Upper lobe of right lung (tissue), 1 donor: Measurements from ENCODE around the gene UIMC1. TPM values are rescaled to one million over a fixed set of nuclear protein-coding genes. Genes with fewer than 3 reads are reported as not detected.

Source experiments
- ATAC-seq: fragments of 200-7000 bp; cut with Tn5 transposase; one replicate; pipeline ENCODE4 v1.9.1; 2020; ENCODE audit warnings: mild to moderate bottlenecking, moderate library complexity
- DNase-seq: peaks from one replicate; pipeline ENCODE4 v3.0.0-alpha.2; 2020
- H3K27ac ChIP-seq: fragments of 200-600 bp; one replicate; pipeline ENCODE4 v1.8.0; 2022
- H3K27me3 ChIP-seq: fragments of 200-600 bp; one replicate; pipeline ENCODE4 v1.8.0; 2022; ENCODE audit warnings: mild to moderate bottlenecking
- H3K36me3 ChIP-seq: fragments of 200-600 bp; one replicate; pipeline ENCODE4 v1.8.0; 2022
- H3K4me1 ChIP-seq: fragments of 200-600 bp; one replicate; pipeline ENCODE4 v1.8.0; 2022
- H3K4me3 ChIP-seq: fragments of 200-600 bp; one replicate; pipeline ENCODE4 v1.8.0; 2022; ENCODE audit warnings: mild to moderate bottlenecking
- H3K9me3 ChIP-seq: fragments of 200-600 bp; one replicate; pipeline ENCODE4 v1.8.0; 2022
- intact Hi-C: fragments of 100-400 bp; cut with DNase I; formaldehyde crosslinking; loops from one replicate; pipeline ENCODE4 v1.11.0; 2022
- total RNA-seq: library from RNA; stranded (reverse); fragmentation: NEBNext Ultra II Directional; extraction: Animal tissue kit (Norgen Biotek cat#: 25700); gene quantifications from one replicate; pipeline ENCODE4 v1.2.1, GENCODE V29; 2021
- TF ChIP-seq, protein P1 (sequence below): fragments of 200-600 bp; IDR thresholded peaks from one replicate; pipeline ENCODE4 v1.8.0; 2022; ENCODE audit warnings: antibody characterized with exemption
- donor health status: DM: no; HTN: yes; CAD: no; lungs with severe emphysema.

Gene UIMC1
- total RNA-seq, 1 donor from 2014 or later, result 35.4 TPM

DNA sequence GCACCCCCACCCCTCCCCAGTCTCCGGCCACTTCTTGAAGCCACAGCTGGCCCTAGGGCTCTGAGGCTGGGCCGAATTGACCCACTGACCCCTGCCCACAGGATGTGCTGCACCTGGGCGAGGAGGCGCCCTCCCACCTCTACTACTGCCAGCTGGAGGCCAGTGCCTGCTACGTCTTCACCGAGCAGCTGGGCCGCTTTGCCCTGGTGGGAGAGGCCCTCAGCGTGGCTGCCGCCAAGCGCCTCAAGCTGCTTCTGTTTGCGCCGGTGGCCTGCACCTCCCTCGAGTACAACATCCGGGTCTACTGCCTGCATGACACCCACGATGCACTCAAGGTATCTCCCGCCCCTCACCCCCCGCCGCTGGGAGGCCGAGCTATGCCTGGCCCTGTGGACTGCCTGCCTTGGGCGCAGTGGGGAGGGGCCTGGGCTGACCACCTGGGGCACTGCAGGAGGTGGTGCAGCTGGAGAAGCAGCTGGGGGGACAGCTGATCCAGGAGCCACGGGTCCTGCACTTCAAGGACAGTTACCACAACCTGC, 128.7 kb downstream of the UIMC1 start:
- intact Hi-C loops, result no loop called here
- ATAC-seq, result no peak
- Histone ChIP-seq H3K27ac (no peak overlapping the region), H3K4me1 (no peaks in the 10 kb centered on the region), H3K9me3 (no peaks in the 10 kb centered on the region), H3K4me3 (no peak overlapping the region), H3K27me3 (peaks cover 28% of the 10 kb centered on the region), H3K36me3 (no peaks in the 10 kb centered on the region)
- TF ChIP-seq, protein P1, sequence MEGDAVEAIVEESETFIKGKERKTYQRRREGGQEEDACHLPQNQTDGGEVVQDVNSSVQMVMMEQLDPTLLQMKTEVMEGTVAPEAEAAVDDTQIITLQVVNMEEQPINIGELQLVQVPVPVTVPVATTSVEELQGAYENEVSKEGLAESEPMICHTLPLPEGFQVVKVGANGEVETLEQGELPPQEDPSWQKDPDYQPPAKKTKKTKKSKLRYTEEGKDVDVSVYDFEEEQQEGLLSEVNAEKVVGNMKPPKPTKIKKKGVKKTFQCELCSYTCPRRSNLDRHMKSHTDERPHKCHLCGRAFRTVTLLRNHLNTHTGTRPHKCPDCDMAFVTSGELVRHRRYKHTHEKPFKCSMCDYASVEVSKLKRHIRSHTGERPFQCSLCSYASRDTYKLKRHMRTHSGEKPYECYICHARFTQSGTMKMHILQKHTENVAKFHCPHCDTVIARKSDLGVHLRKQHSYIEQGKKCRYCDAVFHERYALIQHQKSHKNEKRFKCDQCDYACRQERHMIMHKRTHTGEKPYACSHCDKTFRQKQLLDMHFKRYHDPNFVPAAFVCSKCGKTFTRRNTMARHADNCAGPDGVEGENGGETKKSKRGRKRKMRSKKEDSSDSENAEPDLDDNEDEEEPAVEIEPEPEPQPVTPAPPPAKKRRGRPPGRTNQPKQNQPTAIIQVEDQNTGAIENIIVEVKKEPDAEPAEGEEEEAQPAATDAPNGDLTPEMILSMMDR, result no peak
- no peak for DNase-seq

DNA sequence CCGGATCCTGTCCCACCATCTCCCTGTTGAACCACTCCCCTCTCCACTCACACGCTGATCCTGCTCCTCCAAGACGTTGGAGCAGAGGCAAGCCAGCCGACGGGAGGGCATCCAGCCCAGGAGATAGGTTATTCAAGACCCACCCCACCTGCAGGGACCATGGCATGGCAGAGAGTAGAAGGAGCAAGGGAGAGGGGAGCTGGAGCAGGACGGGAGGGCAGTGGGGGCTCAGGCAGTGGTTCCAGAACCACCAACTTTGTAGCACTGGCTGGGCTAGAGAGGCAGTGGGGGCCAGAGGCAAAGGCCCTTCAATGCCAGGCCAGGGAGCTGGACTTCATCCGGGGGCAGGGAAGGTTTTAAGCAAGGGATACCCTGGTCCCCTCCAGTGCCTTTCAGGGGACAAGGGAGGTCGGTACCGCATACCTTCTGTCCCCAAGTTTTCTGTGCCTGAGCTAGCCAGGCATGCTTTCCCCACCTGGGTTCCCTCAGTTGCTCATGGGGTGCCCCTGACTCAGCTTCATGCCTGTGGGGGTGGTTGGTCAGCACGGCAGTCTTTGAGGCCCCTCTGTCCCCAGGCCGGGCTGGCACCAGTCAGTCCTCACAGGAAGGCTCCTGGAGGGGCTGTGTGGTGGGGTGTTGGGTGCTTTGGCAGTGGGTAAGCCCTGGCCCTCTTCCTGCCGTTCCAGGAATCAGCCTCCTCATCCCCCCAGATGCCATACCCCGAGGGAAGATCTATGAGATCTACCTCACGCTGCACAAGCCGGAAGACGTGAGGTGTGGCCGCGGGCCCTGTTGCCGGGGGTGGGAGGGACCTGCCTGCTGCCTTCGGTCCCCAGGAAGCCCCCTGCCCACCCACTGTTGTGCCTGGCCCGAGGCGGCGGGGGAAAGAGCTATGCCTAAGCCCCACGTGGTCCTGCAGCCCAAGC, 129.8 kb downstream of the UIMC1 start:
- intact Hi-C loops, result no loop called here
- no peak overlapping the region for H3K27ac ChIP-seq
- ATAC-seq, result no peak
- no peaks in the 10 kb centered on the region for H3K4me1 ChIP-seq
- peaks cover 28% of the 10 kb centered on the region for H3K27me3 ChIP-seq
- no peak for DNase-seq
- TF ChIP-seq, protein P1, result no peak
- no peaks in the 10 kb centered on the region for H3K36me3 ChIP-seq
- no peak overlapping the region for H3K4me3 ChIP-seq
- H3K9me3 ChIP-seq, result no peaks in the 10 kb centered on the region

GRCh38 chr5:176875783-176876505, 130.6 kb downstream of the UIMC1 start:
- TF ChIP-seq, protein P1, result no peak
- H3K4me1 ChIP-seq, result no peaks in the 10 kb centered on the region
- intact Hi-C loops, result no loop called here
- H3K27me3 ChIP-seq, result peaks cover 28% of the 10 kb centered on the region
- no peak for DNase-seq
- ATAC-seq, result no peak
- H3K36me3 ChIP-seq, result no peaks in the 10 kb centered on the region
- H3K4me3 ChIP-seq, result no peak overlapping the region
- H3K27ac ChIP-seq, result no peak overlapping the region
- H3K9me3 ChIP-seq, result no peaks in the 10 kb centered on the region

GRCh38 chr5:176875014-176875550, 131.5 kb downstream of the UIMC1 start:
- no peaks in the 10 kb centered on the region for H3K9me3 ChIP-seq
- ATAC-seq, result no peak
- H3K27ac ChIP-seq, result no peak overlapping the region
- TF ChIP-seq, protein P1, result no peak
- H3K27me3 ChIP-seq, result peaks cover 28% of the 10 kb centered on the region
- no peak for DNase-seq
- H3K4me3 ChIP-seq, result no peak overlapping the region
- H3K36me3 ChIP-seq, result no peaks in the 10 kb centered on the region
- intact Hi-C loops, result no loop called here
- H3K4me1 ChIP-seq, result no peaks in the 10 kb centered on the region

- DNase-seq (no peak), ATAC-seq (no peak)
- H3K4me1 ChIP-seq, result no peaks in the 10 kb centered on the region
- no peaks in the 10 kb centered on the region for H3K9me3 ChIP-seq
- H3K4me3 ChIP-seq, result no peak overlapping the region
- H3K27me3 ChIP-seq, result peaks cover 25% of the 10 kb centered on the region
- no peaks in the 10 kb centered on the region for H3K36me3 ChIP-seq
- H3K27ac ChIP-seq, result no peak overlapping the region
- intact Hi-C loops, result no loop called here
- TF ChIP-seq, protein P1, result no peak
Observed at GRCh38 chr5:176874198-176874780, 132.3 kb downstream of the UIMC1 start.
